ENCODE measurements around the gene ANO2.

DNA sequence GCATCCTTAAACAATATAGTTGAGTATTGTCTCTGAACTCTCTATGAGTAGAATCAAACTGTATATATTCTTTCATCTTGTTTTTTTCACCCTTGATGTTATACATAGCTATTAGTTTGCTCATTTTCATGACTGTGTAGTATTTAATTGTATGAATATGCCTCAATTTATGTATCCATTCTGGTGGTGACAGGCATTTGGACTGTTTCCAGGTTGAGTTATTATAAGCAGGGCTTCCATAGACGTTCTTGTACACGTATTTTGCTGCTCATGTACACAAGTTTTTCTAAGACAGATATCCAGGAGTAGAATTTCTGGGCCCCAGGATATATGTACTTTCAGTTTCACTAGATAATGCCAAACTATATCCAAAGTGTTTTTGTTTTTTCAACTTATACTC lies 301.8 kb downstream of the ANO2 start:
- TF ChIP-seq POLR2AphosphoS5 (IDR thresholded peaks at IDR 0.05): no peak
- TF ChIP-seq, protein P1, sequence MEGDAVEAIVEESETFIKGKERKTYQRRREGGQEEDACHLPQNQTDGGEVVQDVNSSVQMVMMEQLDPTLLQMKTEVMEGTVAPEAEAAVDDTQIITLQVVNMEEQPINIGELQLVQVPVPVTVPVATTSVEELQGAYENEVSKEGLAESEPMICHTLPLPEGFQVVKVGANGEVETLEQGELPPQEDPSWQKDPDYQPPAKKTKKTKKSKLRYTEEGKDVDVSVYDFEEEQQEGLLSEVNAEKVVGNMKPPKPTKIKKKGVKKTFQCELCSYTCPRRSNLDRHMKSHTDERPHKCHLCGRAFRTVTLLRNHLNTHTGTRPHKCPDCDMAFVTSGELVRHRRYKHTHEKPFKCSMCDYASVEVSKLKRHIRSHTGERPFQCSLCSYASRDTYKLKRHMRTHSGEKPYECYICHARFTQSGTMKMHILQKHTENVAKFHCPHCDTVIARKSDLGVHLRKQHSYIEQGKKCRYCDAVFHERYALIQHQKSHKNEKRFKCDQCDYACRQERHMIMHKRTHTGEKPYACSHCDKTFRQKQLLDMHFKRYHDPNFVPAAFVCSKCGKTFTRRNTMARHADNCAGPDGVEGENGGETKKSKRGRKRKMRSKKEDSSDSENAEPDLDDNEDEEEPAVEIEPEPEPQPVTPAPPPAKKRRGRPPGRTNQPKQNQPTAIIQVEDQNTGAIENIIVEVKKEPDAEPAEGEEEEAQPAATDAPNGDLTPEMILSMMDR (IDR thresholded peaks at IDR 0.05): no peak
- no peak for TF ChIP-seq EP300 (IDR thresholded peaks at IDR 0.05)
